Stimulated activated CD4-positive, alpha-beta T cell treated with anti-CD3 and anti-CD28 coated beads, Interleukin-1b, Interleukin-23, amount 100 ng/mL, for 4 hours (primary cell): Measurements from ENCODE around the gene SOX18.

Experiments used
- DNase-seq, 2 donors: peaks; one replicate each; pipeline ENCODE4 v3.0.0-alpha.2; 2020; ENCODE audit warnings: low read depth in 2 of 2

The SOX18 gene

GRCh38 chr20:64068386-64069208 is 19.2 kb upstream of the SOX18 start:
- DNase-seq: no peak

DNA sequence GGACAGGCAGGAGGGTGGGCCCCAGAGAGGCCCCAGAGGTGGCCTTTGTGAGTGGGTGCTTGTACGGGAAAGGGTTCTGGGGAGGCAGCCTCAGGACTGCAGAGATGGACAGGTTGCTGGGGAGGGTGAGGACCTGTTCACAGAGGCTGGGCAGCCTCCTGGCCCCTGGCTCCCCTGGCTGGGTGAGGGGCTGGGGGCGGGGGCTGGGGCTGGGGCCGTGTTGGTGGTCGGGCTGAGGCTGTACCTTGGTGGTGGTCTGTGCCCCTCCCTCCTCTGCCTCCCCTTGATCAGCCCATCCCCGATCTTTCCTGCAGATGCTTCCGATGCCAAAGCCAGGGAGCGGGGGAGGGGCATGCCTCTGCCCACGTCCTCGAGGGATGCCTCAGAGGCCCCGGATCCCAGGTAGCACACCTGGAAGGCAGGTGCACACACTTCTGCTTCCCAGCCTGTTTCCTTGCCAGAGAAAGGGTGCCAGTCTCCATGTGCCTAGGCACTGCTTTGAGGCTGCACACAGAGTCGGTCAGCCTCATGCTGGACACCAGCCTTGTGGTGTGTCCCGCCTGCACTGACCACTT is 18.4 kb upstream of the SOX18 start:
- DNase-seq: no peak

- DNase-seq: no peak
These were observed 17.7 kb upstream of the SOX18 start for GRCh38 chr20:64067005-64067632.

DNA sequence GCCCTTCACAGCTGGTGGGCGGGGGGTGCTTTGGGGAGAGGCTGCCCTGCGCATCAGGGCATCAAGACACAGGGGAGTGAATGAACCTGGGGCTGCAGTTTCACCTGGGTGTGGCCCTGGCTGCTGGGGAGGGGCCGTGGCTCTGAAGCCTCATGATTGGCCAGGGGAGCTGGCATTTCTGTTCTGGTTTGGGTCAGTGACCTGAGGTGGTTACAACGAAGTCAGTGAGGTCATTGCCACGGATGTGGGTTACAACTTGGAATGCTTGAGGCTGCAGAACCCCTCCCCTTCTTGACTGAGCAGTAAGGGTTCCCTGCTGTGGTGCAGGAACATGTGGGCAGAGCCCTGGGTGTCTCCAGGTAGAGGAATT is 16.5 kb upstream of the SOX18 start:
- DNase-seq: no peak

- no peak for DNase-seq
These were observed 15.9 kb upstream of the SOX18 start for GRCh38 chr20:64065062-64065973.

DNA sequence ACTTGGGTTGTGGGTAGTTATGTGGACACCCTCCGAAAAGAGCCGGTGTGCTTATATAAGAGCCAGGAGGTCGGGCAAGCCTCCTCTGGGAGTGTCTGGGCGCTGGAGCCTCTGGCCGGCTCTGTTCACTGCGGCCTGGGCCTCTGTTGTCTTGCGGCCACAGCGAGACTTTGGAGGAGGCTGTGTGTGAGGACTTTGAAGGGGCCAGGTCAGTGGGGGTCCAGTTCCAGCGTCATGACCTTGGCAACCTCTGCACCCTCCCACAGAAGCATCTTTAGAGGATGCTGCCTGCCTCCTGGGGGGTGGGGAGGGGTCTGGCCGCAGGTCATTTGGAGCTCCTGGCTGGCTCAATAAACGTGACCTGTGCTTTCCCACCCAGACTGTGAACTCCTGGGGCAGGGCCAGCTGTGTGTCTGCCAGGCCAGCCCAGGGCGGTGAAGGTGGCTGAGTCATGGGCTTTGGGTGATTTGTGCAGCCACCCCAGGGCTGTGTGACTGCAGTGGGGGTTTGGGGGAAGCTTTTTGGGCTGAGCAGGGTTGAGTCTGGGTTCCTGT is 14.8 kb upstream of the SOX18 start:
- no peak for DNase-seq

GRCh38 chr20:64063389-64064144 is 14.1 kb upstream of the SOX18 start:
- DNase-seq: no peak

GRCh38 chr20:64062596-64063388 is 13.4 kb upstream of the SOX18 start, which contains the start of gene TCEA2:
TCEA2 (plus strand) TSS chr20:64063198; CDS start chr20:64063313, 115 bp downstream.
- DNase-seq: peak; percentile 90 to 92

GRCh38 chr20:64062276-64062595 is 12.8 kb upstream of the SOX18 start:
- no peak for DNase-seq

DNA sequence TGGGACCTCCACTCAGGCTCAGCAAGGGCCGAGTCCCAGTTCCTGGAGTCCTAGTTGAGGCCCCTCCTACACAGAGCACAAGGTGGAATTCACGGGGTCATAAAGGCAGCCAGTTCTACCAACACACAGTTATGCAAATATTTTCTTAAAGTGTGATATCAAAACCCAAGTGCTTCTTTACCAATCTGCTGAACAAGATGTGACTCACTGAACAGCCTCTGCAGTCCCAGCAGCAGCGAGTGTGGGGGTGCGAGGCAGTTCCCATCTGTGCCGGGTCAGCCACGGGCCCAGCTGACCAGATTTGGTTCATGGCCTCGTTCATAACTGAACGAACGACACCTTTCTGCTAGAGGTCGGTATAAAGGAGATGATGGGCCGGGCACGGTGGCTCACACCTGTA is 9.1 kb upstream of the SOX18 start:
- no peak for DNase-seq

DNA sequence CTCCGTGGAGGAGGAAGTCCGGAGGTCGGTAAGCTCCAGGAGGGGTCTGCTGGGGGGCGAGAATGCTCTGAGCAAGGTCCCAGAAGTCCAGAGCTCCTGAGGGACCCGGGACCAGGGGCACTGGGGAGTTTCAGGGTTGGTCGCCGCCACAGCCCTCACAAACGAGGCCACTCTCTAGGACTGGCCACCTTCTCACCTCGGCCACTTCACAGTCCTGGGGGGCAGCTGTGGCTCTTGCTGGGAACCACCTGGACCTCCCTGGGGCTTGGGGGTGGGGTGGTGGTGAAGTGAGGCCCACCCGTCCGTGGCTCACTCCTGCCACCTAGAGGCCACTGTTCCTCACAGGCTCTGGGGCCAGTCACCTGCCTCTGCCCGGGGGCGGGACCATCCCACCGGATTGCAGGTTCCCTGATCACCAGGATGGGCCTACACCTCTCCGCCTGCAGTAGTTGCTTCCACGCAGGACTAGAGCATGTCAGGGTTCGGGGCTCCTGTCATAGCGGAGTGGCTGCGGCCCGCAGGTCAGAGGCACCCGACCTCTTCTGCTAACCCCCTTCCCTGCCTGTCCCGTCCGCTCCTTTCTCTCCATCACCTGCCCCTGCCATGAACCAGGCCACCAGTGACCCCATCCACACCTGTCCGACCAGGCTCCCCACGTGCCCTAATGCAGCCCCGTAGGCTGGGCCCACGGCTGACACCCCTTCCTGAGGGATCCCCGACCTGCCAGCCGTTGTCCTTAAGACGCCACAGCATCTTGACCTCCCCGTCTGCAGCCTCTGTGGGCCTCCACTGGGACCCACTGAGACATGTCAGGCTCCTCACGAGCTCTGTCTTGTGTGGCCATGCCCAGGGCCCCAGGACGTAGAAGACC is 8.4 kb upstream of the SOX18 start:
- DNase-seq: peak; percentile 80 to 82

- DNase-seq: no peak
These were observed 7.6 kb upstream of the SOX18 start for GRCh38 chr20:64056889-64057627.

DNA sequence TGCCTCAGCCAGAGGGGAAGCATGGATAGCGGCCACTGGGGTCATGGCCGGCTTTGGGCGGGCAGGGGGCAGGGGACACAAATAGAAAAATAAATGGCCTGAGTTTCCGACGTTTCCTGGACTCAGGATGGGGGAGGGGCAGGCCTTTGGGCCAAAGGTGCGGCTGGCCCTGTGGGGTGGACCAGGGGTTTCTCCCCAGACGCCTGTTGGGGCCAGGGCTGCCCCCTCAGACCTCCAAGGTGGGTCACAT is 7.1 kb upstream of the SOX18 start:
- DNase-seq: no peak

DNA sequence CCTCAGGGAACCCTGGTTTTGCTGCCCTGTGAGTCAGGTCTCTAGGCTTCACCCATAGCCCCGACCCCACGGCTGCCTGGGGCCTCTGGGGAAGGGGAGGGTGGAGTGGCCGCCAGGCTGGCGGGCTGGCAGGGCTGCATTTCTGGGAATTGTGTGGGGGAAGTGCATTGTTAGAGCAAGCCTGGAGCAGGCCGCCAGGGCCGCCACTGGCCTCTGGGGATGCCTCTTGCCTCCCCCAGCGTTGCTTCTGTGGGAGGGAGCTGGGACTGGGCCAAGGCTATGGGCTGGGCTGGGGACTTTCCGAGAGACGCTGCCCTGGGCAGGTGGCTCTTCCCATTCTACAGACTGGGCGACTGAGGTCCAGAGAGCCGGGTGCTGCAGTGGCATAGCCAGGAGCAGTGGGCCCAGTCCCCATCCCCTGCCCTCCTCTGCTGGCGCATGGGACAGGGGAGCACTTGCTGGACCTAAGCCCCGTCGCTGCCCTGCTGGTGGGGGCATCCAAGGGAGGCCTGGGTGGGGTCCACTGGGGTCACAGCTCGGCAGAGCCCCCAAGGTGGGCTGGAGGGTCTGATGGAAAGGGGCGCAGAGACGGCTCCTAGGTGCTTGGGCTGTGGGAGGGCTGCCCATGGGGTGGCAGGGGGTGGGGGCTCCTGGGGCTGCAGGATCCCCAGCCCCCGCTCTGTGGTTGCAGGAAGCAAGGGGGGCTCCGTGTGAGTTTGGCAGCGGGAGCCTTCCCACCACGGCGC is 6.6 kb upstream of the SOX18 start:
- no peak for DNase-seq

- no peak for DNase-seq
These were observed 6.0 kb upstream of the SOX18 start for GRCh38 chr20:64055396-64055892.

DNA sequence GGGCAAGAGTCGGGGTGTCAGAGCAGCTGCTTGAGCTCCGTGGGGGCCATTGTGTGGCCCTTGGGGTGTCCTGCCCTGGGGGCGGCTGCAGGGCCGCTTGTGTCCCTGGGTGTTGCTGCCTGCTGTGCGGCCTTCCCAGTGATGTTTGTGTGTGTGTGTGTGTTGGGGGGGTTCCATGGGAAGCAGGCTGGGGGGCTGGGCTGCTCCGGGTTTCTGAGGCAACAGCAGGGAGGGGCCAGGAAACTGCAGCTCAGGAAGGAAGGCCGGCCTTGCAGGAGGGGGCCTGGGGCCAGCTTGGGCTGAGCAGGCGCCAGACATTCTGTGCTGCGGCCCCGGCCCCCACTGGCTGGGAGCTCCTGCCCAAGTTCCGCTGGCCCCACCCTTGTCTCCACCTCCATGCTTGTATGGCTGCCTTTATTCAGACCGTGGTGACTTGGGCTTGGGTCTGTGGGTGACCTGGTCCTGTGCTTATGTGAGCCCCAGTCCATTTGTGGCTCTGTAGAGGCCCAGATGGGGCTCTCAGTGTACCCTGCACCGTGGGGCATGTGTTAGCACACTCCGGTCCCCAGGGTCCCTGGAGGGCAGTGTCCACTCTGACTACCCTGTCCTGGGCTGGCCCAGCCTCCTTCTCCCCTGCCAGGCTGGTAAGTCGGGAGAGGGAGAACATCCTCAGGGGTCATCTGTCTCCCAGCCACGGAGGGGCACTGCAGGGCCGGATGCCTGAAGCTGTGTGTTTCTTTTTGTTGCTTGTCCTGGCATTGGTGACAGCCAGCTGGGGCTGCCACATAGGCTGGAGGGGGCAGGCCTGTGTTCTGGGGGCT is 4.6 kb upstream of the SOX18 start:
- no peak for DNase-seq
